HG03575 (cell line): Measurements from ENCODE around the gene SMYD2.

Experiments
- ATAC-seq: cut with Tn5 transposase; IDR thresholded peaks from one replicate; pipeline ENCODE4 v1.9.1; 2021; ENCODE audit not compliant: unreplicated experiment, insufficient number of reproducible peaks, low FRiP score; ENCODE audit errors: extremely low read depth

SMYD2 gene

DNA sequence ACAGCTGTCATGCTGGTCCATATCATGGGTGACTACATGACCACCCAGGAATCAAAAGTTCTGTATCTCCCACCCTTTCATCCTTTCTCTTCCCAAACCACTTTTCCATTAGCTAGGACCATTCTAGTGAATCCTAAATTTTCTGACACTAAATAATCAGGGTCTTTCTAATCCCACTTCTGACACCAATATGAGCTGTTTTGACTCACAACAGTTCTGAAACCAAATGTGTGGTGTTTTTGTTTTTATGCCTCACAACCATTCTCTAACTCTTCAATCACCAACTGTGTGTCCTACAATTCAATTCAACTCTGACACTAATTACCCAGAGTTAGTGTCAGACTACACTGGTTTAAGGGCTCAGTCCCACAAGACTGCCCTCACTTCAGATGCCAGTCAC is 63.9 kb downstream of the SMYD2 start:
- no peak for ATAC-seq

DNA sequence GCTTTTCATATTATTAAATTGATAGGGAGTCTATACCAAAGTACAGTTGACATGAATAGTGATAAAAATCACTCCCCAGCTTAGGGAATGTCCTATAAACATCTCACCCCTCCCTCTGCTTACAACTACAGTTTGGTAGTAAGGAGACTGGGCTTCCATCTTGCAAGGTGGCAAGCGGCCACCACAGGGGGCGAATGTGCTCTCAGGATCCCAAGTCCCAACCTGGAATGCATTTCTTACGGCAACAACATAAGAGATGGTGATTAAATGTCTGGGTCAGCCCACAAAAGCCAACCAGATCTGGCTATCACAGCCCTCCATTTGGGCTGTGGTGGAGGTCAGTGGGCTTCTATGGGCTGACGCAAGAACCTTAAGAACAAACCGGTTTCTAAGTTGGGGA is 68.0 kb downstream of the SMYD2 start:
- ATAC-seq = no peak

DNA sequence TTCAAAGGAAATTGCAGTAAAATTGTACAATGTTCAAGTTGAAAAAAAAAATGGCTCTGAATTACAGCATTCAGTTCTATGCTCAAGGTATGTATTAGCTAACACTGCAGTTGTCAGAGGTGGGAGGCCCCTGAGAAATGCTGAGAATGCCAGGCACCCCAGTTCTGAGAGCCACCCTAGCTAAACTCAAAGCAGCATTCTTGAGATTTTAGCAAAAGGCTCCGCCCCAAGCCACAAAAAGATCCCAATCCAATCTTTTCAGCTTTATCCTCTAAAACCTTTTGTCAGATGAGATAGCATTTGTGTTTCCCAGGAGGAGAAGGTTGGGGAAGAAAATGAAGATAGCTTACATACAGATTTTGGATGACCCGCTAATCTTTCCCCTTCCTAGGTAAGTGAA is 68.8 kb downstream of the SMYD2 start:
- ATAC-seq = no peak

- ATAC-seq = no peak
These were observed 70.8 kb downstream of the SMYD2 start for GRCh38 chr1:214351551-214352277.

GRCh38 chr1:214352838-214353237 is 71.9 kb downstream of the SMYD2 start:
- ATAC-seq = no peak

DNA sequence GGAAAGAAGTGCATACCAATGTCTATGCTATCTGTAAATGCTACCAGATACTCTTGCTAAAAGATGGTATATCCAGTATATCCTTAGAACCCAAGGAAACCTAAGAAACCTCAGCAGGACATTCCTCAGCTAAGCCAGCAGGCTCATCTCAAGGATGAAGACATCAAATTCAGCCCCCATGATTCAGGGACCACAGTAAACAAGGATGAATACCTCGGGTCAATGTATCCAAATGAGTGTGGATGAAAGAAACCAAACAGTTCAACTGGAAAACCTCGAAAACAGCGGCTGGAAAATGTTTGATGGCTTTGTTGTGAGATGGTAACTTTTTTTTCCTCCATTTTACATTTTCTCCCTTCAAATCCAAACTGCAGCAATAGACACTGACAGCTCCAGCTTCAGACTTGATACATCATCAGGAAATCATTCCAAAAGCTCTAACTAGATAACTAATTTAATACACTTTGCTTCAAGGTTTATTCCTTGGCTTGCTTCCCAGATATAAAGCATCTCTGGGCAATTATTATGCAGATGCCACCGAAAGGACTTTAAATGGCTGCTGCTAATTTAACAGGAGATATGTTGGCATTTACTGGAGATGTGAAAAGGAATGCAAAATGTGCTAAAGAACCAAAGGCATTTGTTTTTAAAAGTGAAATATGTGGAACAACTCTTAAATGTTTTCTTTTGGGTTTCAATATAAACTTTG is 73.6 kb downstream of the SMYD2 start:
- ATAC-seq = no peak

DNA sequence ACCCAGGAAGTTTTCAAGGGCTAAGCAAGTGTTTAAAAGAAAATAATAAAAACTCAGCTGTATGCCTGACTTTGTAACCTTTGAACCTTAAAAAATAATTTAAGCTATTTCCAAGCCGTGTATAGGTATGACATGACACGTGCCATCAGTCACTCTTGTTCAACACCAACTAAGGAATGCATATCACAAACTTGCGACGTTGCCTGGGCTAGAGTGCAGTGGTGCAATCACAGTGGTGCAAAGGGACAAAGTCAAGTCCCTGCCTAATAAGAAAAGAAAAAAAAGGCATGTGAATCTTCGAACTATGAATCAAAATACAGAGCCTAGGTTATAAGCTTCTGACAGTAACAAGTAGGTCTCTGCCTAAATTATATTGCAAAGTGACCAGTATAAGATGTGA is 79.2 kb downstream of the SMYD2 start:
- ATAC-seq = no peak

DNA sequence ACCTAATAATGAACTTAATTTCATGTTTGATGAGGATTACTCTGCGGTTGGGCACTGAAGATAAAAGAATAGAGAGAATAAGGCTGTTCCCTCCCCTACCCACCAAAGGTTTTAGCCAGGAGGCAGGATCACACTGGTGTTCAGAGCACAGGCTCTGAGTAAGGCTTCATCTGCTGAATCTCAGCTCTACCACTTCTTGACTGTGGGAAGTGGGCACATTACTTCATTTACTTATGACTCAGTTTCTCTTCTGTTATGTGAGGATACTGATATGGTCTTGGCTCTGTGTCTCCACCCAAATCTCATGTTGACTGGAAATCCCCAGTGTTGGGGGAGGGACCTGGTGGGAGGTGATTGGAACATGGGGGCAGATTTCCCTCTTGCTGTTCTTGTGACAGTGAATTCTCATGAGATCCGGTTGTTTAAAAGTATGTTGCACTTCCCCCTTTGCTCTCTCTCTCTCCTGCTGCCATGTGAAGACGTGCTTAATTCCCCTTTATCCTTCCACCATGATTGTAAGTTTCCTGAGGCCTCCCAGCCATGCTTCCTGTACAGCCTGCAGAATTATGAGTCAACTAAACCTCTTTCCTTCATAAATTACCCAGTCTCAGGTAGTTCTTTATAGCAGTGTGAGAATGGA is 79.7 kb downstream of the SMYD2 start:
- ATAC-seq = no peak

DNA sequence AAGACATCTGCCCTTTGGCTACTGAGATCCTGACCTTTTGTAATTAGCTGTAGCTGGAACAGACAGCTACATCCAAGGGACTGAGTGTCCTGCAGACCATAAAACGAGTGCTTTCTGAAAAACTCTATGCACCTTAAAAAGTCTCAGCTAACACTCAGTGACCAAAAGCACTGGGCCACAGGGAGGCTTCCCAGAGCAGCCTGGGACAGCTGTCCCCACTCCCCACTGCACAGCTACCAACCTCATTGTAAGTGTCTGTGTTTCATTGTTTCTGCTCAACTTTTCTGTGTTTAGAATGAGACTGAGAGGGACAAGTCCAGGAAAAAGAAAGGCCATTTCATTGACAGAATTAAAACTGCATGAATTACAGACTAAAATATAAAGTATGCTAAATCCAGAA is 80.7 kb downstream of the SMYD2 start:
- ATAC-seq = no peak

DNA sequence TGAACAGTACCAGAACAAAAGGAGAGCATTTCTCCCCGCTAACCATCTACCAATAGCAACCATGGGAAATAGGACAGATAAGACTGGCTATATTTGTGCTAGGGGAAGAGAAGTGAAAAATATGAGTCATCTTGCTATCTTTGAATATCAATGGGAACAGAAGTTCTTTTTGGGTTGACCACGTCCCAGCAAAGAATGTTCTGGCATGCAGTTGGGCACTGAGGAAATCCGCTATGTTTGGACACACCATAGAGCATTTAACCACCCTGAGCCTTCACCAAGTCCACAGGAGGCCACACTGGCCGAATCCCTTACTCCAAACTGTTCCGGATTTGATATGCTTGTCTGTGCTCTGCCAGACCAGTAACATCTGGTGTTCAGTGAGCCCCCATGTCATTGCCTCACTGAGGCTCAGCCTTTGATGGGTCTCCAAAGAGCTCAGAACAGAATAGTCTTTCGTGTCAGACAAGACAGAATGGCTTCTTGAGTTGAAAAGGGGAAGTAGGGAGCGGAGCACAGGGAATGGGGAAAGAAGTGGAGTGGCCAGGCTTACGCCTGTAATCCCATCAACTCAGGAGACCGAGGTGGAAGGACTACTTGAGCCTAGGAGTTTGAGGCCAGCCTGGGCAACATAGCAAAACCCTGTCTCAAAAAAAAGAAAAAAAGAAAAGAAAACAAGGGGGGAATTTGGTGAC is 81.4 kb downstream of the SMYD2 start:
- no peak for ATAC-seq

GRCh38 chr1:214363386-214363785 is 82.4 kb downstream of the SMYD2 start:
- ATAC-seq = no peak

- no peak for ATAC-seq
These were observed 83.4 kb downstream of the SMYD2 start for GRCh38 chr1:214364386-214364785.

DNA sequence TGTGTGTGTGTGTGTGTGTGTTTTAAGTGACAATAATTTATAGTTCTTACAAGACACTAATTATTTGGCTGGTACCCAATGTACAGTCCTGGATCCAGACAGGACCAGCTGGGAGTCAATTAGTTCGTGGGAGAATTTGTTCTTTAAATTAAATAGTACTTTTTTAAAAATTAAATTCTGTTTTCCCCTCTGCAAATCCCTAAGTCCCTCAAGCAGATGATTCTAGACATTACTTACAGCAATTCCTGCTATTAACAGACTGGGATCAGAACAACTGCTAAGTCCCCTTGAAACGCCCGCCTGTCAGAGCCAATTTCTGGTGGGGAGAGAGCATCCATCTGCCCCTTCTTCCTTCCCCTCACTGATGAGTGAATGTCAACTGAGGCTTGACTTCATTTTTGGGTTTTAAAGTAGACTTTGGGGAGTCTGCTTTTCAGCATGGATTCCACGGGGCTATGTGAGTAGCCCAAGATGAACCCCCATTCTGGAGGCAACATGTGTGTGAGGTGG is 83.9 kb downstream of the SMYD2 start:
- no peak for ATAC-seq

DNA sequence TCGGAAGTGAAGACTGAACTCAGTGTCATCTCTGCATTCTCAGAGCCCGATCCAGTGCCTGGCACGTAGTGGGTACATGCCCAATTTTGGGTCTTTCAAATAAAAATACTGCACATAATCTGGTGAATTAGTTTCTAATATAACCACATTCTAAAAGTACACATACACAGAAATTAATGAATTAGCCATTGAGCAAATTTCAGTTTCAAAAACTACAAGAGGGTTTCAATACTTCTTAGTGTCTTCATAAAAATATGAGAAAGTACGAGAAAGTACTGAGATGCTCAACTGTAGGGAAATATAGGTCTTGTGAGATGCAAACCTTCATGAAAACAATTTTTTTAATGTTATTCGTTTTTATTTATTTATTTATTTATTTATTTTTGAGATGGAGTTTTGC is 86.9 kb downstream of the SMYD2 start:
- no peak for ATAC-seq

GRCh38 chr1:214369364-214369763 is 88.4 kb downstream of the SMYD2 start:
- ATAC-seq = no peak

- ATAC-seq = no peak
These were observed 89.7 kb downstream of the SMYD2 start for GRCh38 chr1:214370615-214371014.

- ATAC-seq = no peak
These were observed 91.1 kb downstream of the SMYD2 start for GRCh38 chr1:214372092-214372491.

DNA sequence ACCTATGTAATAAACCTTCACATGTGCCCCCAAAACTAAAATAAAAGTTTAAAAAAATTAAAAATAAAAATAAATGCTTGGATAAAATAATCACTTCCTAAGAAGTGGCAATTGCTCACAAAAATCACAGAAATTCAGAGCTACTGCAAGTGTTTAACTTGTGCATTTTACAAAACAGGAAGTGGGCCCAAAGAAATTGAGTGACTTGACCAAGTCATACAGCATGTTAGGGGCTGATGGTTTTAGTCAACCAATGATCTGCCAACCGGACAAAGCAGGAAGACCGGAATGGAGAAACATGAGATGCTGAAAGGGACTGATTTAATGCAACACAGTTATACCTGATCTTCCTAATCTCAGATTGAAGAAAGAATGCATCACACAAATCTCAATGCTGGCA is 96.5 kb downstream of the SMYD2 start:
- no peak for ATAC-seq

DNA sequence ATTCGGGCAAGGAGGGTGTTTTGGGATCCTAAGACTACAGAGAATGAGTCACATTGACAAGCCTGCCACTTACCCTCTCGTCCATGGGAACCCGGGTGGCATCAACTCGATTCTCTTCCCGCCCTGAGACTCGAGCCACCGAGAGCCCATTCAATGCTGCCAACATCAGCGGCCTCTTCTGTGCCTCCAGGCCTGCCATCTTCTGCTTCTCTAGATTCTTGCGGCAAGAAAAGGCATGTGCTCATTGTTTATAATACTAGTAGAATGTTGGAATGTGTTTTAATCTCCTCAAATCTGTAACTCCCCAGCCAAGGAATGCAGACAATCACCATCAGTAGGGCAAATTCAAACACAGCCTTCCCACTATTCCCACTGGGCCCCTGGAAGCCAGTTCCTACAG is 96.9 kb downstream of the SMYD2 start:
- no peak for ATAC-seq

- ATAC-seq = no peak
These were observed 97.5 kb downstream of the SMYD2 start for GRCh38 chr1:214378492-214378891.
